HepG2 (cell line): ENCODE results near the gene SOCS1. TPM values are rescaled to one million over a fixed set of nuclear protein-coding genes. Genes with fewer than 3 reads are reported as not detected.

Source experiments
- AKAP8 ChIP-seq: sonication (generic); formaldehyde crosslinking; IDR thresholded peaks from 2 replicates; pipeline ENCODE4 v1.5.1; 2020; ENCODE audit warnings: mild to moderate bottlenecking, missing genetic modification reagents
- CBX5 ChIP-seq: sonication (generic); formaldehyde crosslinking; IDR thresholded peaks from 2 replicates; pipeline ENCODE4 v1.4.0; 2020; ENCODE audit warnings: missing genetic modification reagents, borderline replicate concordance
- DNMT3B ChIP-seq: conservative IDR thresholded peaks from 2 replicates; pipeline ENCODE4 v1.6.1; 2016; ENCODE audit warnings: missing biosample characterization, control low read depth
- KDM4B ChIP-seq: sonication (generic); formaldehyde crosslinking; IDR thresholded peaks from 2 replicates; pipeline ENCODE4 v1.4.0; 2020; ENCODE audit warnings: missing genetic modification reagents
- KLF13 ChIP-seq: sonication (generic); formaldehyde crosslinking; IDR thresholded peaks from 2 replicates; pipeline ENCODE4 v1.4.0; 2020; ENCODE audit warnings: mild to moderate bottlenecking, missing genetic modification reagents
- SKIL ChIP-seq: sonication (generic); formaldehyde crosslinking; IDR thresholded peaks from 2 replicates; pipeline ENCODE4 v1.8.0; 2022; ENCODE audit warnings: missing genetic modification reagents, mild to moderate bottlenecking, moderate library complexity, borderline replicate concordance
- SMAD1 ChIP-seq: sonication (generic); formaldehyde crosslinking; IDR thresholded peaks from 2 replicates; pipeline ENCODE4 v1.4.0; 2020; ENCODE audit warnings: missing genetic modification reagents, low read depth, mild to moderate bottlenecking, borderline replicate concordance
- TCF7 ChIP-seq: sonication (generic); IDR thresholded peaks from 2 replicates; pipeline ENCODE4 v1.6.1; 2016; ENCODE audit warnings: antibody characterized with exemption, low read depth
- THRA ChIP-seq: sonication (generic); formaldehyde crosslinking; IDR thresholded peaks from 2 replicates; pipeline ENCODE4 v1.4.0; 2020; ENCODE audit warnings: missing genetic modification reagents, borderline replicate concordance
- WIZ ChIP-seq: sonication (generic); formaldehyde crosslinking; IDR thresholded peaks from 2 replicates; pipeline ENCODE4 v1.5.1; 2020; ENCODE audit warnings: mild to moderate bottlenecking, missing genetic modification reagents
- XRCC5 ChIP-seq: fragments of 200-400 bp; formaldehyde crosslinking; optimal IDR thresholded peaks from 2 replicates; pipeline ENCODE3; 2017; ENCODE audit warnings: mild to moderate bottlenecking, low read length
- ZFP37 ChIP-seq: sonication (generic); formaldehyde crosslinking; IDR thresholded peaks from 2 replicates; pipeline ENCODE4 v1.4.0; 2020; ENCODE audit warnings: missing genetic modification reagents, borderline replicate concordance
- ZGPAT ChIP-seq: IDR thresholded peaks from 2 replicates; pipeline ENCODE4 v1.6.1; 2016; ENCODE audit warnings: mild to moderate bottlenecking
- ZKSCAN8 ChIP-seq: IDR thresholded peaks from 2 replicates; pipeline ENCODE4 v1.6.1; 2016; ENCODE audit warnings: borderline replicate concordance, missing genetic modification reagents, missing compliant biosample characterization
- ZNF510 ChIP-seq: sonication (generic); formaldehyde crosslinking; IDR thresholded peaks from 2 replicates; pipeline ENCODE4 v1.4.0; 2020; ENCODE audit warnings: low read depth, mild to moderate bottlenecking, missing genetic modification reagents
- ZNF572 ChIP-seq: sonication (generic); formaldehyde crosslinking; IDR thresholded peaks from 2 replicates; pipeline ENCODE4 v1.5.1; 2020; ENCODE audit warnings: mild to moderate bottlenecking, missing genetic modification reagents
- ZSCAN20 ChIP-seq: sonication (generic); formaldehyde crosslinking; IDR thresholded peaks from 2 replicates; pipeline ENCODE4 v1.4.0; 2020; ENCODE audit warnings: missing genetic modification reagents, mild to moderate bottlenecking, borderline replicate concordance
- ZSCAN22 ChIP-seq: sonication (generic); formaldehyde crosslinking; IDR thresholded peaks from 2 replicates; pipeline ENCODE4 v1.4.0; 2020; ENCODE audit warnings: mild to moderate bottlenecking, missing genetic modification reagents
- polyA plus RNA-seq, 8 experiments: library from polyadenylated mRNA; depleted of rRNA in 3 of 8; stranded (reverse) in 7 of 8; unstranded in 1 of 8; fragments of >200 nt; fragmentation: Illumina TruSeq in 4 of 8; extraction: Trizol in 4 of 8; gene quantifications; 2 replicates each; pipeline versions ENCODE4 v1.2.1 to v1.2.3, GENCODE V29; 2011 to 2016; ENCODE audit warnings: low read depth in 4 of 8, missing spikeins in 1 of 8, mixed read lengths in 1 of 8; ENCODE audit not compliant: insufficient read depth in 1 of 8
- total RNA-seq, 5 experiments: library from RNA; depleted of rRNA; stranded (reverse); fragments of >200 nt; fragmentation: Illumina TruSeq; extraction: Trizol; gene quantifications; 2 replicates each; pipeline ENCODE4 v1.2.3, GENCODE V29; 2016; ENCODE audit warnings: low read depth in 1 of 5
- TF ChIP-seq, protein P1 (sequence below): sonication (generic); formaldehyde crosslinking; IDR thresholded peaks from 2 replicates; pipeline ENCODE4 v1.4.0; 2020; ENCODE audit warnings: mild to moderate bottlenecking, missing genetic modification reagents
- TF ChIP-seq, protein P2 (sequence below): sonication (generic); formaldehyde crosslinking; conservative IDR thresholded peaks from 2 replicates; pipeline ENCODE4 v1.4.0; 2020; ENCODE audit warnings: missing genetic modification reagents

The SOCS1 gene
- total and polyA plus RNA-seq, 2 of the 13 experiments (the other 11 are each of a cell fraction or from before 2014, with no cell fraction given) = 5.3 to 6.3 TPM

GRCh38 chr16:11224096-11224893 is 31.7 kb downstream of the SOCS1 start (continued):
- TF ChIP-seq, protein P1, sequence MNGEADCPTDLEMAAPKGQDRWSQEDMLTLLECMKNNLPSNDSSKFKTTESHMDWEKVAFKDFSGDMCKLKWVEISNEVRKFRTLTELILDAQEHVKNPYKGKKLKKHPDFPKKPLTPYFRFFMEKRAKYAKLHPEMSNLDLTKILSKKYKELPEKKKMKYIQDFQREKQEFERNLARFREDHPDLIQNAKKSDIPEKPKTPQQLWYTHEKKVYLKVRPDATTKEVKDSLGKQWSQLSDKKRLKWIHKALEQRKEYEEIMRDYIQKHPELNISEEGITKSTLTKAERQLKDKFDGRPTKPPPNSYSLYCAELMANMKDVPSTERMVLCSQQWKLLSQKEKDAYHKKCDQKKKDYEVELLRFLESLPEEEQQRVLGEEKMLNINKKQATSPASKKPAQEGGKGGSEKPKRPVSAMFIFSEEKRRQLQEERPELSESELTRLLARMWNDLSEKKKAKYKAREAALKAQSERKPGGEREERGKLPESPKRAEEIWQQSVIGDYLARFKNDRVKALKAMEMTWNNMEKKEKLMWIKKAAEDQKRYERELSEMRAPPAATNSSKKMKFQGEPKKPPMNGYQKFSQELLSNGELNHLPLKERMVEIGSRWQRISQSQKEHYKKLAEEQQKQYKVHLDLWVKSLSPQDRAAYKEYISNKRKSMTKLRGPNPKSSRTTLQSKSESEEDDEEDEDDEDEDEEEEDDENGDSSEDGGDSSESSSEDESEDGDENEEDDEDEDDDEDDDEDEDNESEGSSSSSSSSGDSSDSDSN (CRISPR knock-in tag) = peak; percentile 51; the same call in 1 of the 2 replicates
- TF ChIP-seq DNMT3B (CRISPR knock-in tag) (no peak), ZSCAN20 (CRISPR knock-in tag) (0 out of 2 replicates have a peak, but pooled peaks have one; percentile 72), WIZ (CRISPR knock-in tag) (no peak), ZSCAN22 (CRISPR knock-in tag) (no peak), SMAD1 (CRISPR knock-in tag) (no peak), AKAP8 (CRISPR knock-in tag) (no peak), THRA (CRISPR knock-in tag) (0 out of 2 replicates have a peak, but pooled peaks have one; percentile 25), KDM4B (CRISPR knock-in tag) (no peak), XRCC5 (no peak), ZGPAT (CRISPR knock-in tag) (peak; percentile 57; the same call in 1 of the 2 replicates), ZNF572 (CRISPR knock-in tag) (0 out of 2 replicates have a peak, but pooled peaks have one; percentile 45), ZNF510 (no peak), CBX5 (CRISPR knock-in tag) (no peak), ZKSCAN8 (CRISPR knock-in tag) (peak; percentile 36; the same call in 1 of the 2 replicates), TCF7 (peak; percentile 29; the same call in 1 of the 2 replicates), SKIL (CRISPR knock-in tag) (peak; percentile 86), KLF13 (CRISPR knock-in tag) (no peak), ZFP37 (CRISPR knock-in tag) (peak; percentile 55; the same call in 1 of the 2 replicates)
- TF ChIP-seq, protein P2, sequence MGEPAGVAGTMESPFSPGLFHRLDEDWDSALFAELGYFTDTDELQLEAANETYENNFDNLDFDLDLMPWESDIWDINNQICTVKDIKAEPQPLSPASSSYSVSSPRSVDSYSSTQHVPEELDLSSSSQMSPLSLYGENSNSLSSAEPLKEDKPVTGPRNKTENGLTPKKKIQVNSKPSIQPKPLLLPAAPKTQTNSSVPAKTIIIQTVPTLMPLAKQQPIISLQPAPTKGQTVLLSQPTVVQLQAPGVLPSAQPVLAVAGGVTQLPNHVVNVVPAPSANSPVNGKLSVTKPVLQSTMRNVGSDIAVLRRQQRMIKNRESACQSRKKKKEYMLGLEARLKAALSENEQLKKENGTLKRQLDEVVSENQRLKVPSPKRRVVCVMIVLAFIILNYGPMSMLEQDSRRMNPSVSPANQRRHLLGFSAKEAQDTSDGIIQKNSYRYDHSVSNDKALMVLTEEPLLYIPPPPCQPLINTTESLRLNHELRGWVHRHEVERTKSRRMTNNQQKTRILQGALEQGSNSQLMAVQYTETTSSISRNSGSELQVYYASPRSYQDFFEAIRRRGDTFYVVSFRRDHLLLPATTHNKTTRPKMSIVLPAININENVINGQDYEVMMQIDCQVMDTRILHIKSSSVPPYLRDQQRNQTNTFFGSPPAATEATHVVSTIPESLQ (CRISPR knock-in tag) = no peak
